Measurements from ENCODE around the gene NEK7.
"Not testable (repeated sequence)": the region's sequence is repeated elsewhere in the genome, so short reads cannot be mapped to it uniquely, and the experiment has no call there.

The NEK7 gene

DNA sequence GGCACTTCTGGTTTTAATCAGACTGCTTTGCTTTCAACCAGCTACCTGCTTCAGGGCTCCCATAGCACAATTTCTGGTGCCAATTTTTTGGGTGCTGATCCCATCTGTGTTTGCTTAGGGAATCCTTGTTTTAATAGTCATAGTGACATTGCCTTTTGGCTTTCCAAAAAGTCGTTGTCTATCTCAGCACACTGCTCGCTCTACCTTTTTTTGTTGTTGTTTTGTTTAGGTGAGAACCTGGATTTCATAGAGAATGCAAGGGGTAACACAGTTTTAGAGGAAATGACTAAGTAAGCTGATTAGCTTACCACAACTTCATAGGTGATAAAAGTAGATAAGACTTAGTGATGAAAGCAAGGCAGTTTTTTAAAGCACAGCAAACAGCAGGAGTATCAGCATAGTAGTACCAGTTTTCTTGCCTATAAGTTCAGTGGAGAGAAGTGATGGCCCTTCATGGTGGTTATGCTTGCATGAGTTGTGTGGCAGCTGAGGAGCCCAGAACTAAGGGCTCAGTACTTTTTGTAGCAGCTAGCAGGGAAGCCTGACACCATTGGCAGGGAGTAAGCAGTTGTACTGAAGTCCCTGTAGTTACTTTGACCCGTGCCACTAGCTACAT, 31.3 kb downstream of the NEK7 start:
- H3K27ac ChIP-seq (ENCODE audit: low read depth, low read length): no peak overlapping the region
- no peak overlapping the region for H3K4me3 ChIP-seq (ENCODE audit: low read length)
- no peaks in the 10 kb centered on the region for H3K4me1 ChIP-seq (ENCODE audit: insufficient read depth, low read length)
- no peaks in the 10 kb centered on the region for H3K27me3 ChIP-seq (ENCODE audit: insufficient read depth, low read length)
- no peak overlapping the region for H3K9ac ChIP-seq (ENCODE audit: low read depth, low read length)
- no peaks in the 10 kb centered on the region for H3K36me3 ChIP-seq (ENCODE audit: insufficient read depth, low read length)
- WGBS: 89% methylated on average over 3 of the region's 3 CpGs
- no peaks in the 10 kb centered on the region for H3K9me3 ChIP-seq (ENCODE audit: insufficient read depth, low read depth, low read length)

- no CpG with 5 or more reads among the region's 2 CpGs for WGBS
- H3K36me3 ChIP-seq (ENCODE audit: insufficient read depth, low read length): no peaks in the 10 kb centered on the region
Observed at GRCh38 chr1:198191117-198191516, 34.3 kb downstream of the NEK7 start.

GRCh38 chr1:198193871-198194270, 37.1 kb downstream of the NEK7 start:
- H3K9ac ChIP-seq (ENCODE audit: low read depth, low read length); H3K27me3 ChIP-seq (ENCODE audit: insufficient read depth, low read length); H3K4me1 ChIP-seq (ENCODE audit: insufficient read depth, low read length); H3K36me3 ChIP-seq (ENCODE audit: insufficient read depth, low read length); H3K27ac ChIP-seq (ENCODE audit: low read depth, low read length); H3K9me3 ChIP-seq (ENCODE audit: insufficient read depth, low read depth, low read length); H3K4me3 ChIP-seq (ENCODE audit: low read length): not testable (repeated sequence)
- WGBS: no CpG with 5 or more reads among the region's 1 CpG

More at GRCh38 chr1:198191117-198191516, 34.3 kb downstream of the NEK7 start:
- H3K4me1 ChIP-seq (ENCODE audit: insufficient read depth, low read length): no peaks in the 10 kb centered on the region
- no peak overlapping the region for H3K9ac ChIP-seq (ENCODE audit: low read depth, low read length)
- H3K4me3 ChIP-seq (ENCODE audit: low read length): no peak overlapping the region
- no peaks in the 10 kb centered on the region for H3K9me3 ChIP-seq (ENCODE audit: insufficient read depth, low read depth, low read length)
- no peak overlapping the region for H3K27ac ChIP-seq (ENCODE audit: low read depth, low read length)
- H3K27me3 ChIP-seq (ENCODE audit: insufficient read depth, low read length): no peaks in the 10 kb centered on the region

- no peaks in the 10 kb centered on the region for H3K36me3 ChIP-seq (ENCODE audit: insufficient read depth, low read length)
- H3K9ac ChIP-seq (ENCODE audit: low read depth, low read length): no peak overlapping the region
- WGBS: 92% methylated on average over 3 of the region's 3 CpGs
- H3K4me1 ChIP-seq (ENCODE audit: insufficient read depth, low read length): no peaks in the 10 kb centered on the region
- H3K4me3 ChIP-seq (ENCODE audit: low read length): no peak overlapping the region
- no peaks in the 10 kb centered on the region for H3K27me3 ChIP-seq (ENCODE audit: insufficient read depth, low read length)
- no peaks in the 10 kb centered on the region for H3K9me3 ChIP-seq (ENCODE audit: insufficient read depth, low read depth, low read length)
- no peak overlapping the region for H3K27ac ChIP-seq (ENCODE audit: low read depth, low read length)
Observed at GRCh38 chr1:198196630-198197029, 39.8 kb downstream of the NEK7 start.

GRCh38 chr1:198197285-198197684, 40.5 kb downstream of the NEK7 start:
- Histone ChIP-seq H3K36me3 (ENCODE audit: insufficient read depth, low read length) (no peaks in the 10 kb centered on the region), H3K4me1 (ENCODE audit: insufficient read depth, low read length) (no peaks in the 10 kb centered on the region), H3K9me3 (ENCODE audit: insufficient read depth, low read depth, low read length) (no peaks in the 10 kb centered on the region), H3K27ac (ENCODE audit: low read depth, low read length) (no peak overlapping the region), H3K9ac (ENCODE audit: low read depth, low read length) (no peak overlapping the region), H3K4me3 (ENCODE audit: low read length) (no peak overlapping the region), H3K27me3 (ENCODE audit: insufficient read depth, low read length) (no peaks in the 10 kb centered on the region)
- 100% methylated on average over 1 of the region's 1 CpG for WGBS

DNA sequence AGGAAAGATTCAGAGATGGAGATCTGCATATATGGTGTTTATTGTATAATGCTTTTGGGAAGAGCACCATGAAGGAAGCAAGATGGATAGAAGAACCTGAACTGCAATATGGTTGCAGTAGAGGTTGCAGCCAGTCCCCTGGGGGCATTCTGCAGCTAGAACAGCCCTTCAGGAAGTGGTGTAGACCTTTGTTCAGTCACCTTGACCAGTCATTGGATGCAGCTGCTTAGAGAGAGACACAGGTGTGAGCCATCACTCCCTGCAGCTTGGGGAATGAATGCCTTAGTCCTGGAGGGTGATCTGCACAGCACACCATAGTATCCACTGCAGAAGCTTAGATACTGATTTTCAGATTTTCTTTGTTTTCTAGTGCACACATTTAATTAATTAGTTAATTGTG, 42.3 kb downstream of the NEK7 start:
- Histone ChIP-seq H3K9me3 (ENCODE audit: insufficient read depth, low read depth, low read length) (no peaks in the 10 kb centered on the region), H3K4me1 (ENCODE audit: insufficient read depth, low read length) (no peaks in the 10 kb centered on the region), H3K4me3 (ENCODE audit: low read length) (no peak overlapping the region), H3K9ac (ENCODE audit: low read depth, low read length) (no peak overlapping the region), H3K36me3 (ENCODE audit: insufficient read depth, low read length) (no peaks in the 10 kb centered on the region), H3K27ac (ENCODE audit: low read depth, low read length) (no peak overlapping the region), H3K27me3 (ENCODE audit: insufficient read depth, low read length) (no peaks in the 10 kb centered on the region)

DNA sequence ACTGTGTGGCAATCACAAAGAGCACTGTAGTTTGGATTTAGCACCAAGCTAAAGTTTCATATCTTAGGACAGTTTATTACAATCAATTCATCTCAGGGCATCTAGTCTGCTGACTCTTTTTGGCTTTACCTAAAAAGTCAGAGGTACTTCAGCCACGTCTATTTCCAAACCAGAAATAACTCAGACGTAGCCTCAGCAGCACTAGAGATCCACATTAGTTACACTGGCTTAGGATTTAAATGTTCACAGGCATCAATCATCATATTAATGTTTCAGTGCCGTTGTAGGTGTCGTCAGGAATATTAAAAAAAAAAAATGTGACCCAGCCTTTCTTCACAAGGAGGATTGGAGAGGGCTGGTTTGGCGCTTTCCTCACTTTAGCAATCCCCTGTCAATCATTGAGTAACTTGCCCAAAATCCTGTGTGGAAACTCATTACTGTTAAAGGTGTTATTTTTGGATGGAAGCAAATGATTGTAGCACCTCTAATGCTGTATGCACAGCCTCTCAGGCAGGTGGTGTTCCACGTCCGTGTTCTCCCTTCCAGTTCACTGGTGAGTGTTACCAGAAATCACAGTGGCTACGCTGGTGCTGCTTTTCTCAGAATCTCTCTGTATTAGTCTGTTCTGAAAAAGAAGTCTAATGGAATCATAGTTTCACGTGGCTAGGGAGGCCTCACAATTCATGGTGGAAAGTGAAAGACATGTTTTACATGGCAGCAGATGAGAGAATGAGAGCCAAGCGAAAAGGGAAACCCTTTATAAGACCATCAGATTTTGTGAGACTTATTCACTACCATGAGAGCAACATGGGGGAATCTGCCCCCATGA, 45.4 kb downstream of the NEK7 start:
- Histone ChIP-seq H3K27ac (ENCODE audit: low read depth, low read length) (no peak overlapping the region), H3K36me3 (ENCODE audit: insufficient read depth, low read length) (no peaks in the 10 kb centered on the region), H3K4me1 (ENCODE audit: insufficient read depth, low read length) (no peaks in the 10 kb centered on the region), H3K4me3 (ENCODE audit: low read length) (no peak overlapping the region), H3K9ac (ENCODE audit: low read depth, low read length) (no peak overlapping the region), H3K27me3 (ENCODE audit: insufficient read depth, low read length) (no peaks in the 10 kb centered on the region), H3K9me3 (ENCODE audit: insufficient read depth, low read depth, low read length) (no peaks in the 10 kb centered on the region)
- 95% methylated on average over 10 of the region's 10 CpGs for WGBS

DNA sequence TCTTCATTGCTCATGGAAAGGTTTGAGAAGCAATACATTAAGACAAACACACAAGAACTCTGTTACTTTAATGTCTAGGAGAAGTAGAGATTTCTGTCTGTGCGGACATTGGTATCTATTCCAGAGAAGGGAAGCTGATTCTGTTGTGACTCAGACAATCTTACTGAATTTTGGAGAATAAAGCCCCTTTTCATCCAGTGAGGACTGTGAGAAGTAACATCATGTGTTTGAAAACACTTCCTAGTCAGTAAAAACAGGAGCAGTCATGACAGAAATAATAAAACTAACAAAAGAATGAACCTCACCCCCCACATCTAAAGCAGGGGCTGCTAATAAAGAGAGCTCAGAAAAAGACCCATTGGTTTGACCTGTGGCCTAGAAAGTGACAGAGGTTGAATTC, 46.6 kb downstream of the NEK7 start:
- Histone ChIP-seq H3K27ac (ENCODE audit: low read depth, low read length) (no peak overlapping the region), H3K9me3 (ENCODE audit: insufficient read depth, low read depth, low read length) (no peaks in the 10 kb centered on the region), H3K4me1 (ENCODE audit: insufficient read depth, low read length) (no peaks in the 10 kb centered on the region), H3K4me3 (ENCODE audit: low read length) (no peak overlapping the region), H3K9ac (ENCODE audit: low read depth, low read length) (no peak overlapping the region), H3K36me3 (ENCODE audit: insufficient read depth, low read length) (no peaks in the 10 kb centered on the region), H3K27me3 (ENCODE audit: insufficient read depth, low read length) (no peaks in the 10 kb centered on the region)
- WGBS: 100% methylated on average over 1 of the region's 1 CpG

- Histone ChIP-seq H3K4me1 (ENCODE audit: insufficient read depth, low read length) (no peaks in the 10 kb centered on the region), H3K27me3 (ENCODE audit: insufficient read depth, low read length) (no peaks in the 10 kb centered on the region), H3K9ac (ENCODE audit: low read depth, low read length) (no peak overlapping the region), H3K27ac (ENCODE audit: low read depth, low read length) (no peak overlapping the region), H3K36me3 (ENCODE audit: insufficient read depth, low read length) (no peaks in the 10 kb centered on the region), H3K9me3 (ENCODE audit: insufficient read depth, low read depth, low read length) (no peaks in the 10 kb centered on the region), H3K4me3 (ENCODE audit: low read length) (no peak overlapping the region)
- WGBS: 93% methylated on average over 5 of the region's 5 CpGs
Observed at GRCh38 chr1:198205016-198205684, 48.4 kb downstream of the NEK7 start.

DNA sequence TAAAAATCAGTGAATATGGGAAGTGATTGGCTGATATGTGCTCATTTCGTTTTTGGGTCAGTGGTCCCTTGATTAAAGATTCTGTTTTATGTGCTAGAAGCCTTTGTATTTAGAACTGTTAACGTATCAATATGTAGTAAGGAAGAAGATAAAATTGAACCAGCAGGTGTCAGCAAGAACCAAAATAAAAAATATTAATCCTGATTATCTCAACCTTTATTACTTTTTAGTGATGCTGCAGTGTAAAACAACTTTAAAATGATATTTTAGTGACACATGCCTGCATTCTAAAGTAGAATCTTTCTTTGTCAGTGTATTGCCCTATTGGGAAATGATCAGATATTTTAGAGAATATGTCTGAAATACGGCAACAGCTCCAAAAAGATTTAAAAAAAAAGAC, 49.5 kb downstream of the NEK7 start:
- WGBS: 84% methylated on average over 3 of the region's 3 CpGs
- no peak overlapping the region for H3K27ac ChIP-seq (ENCODE audit: low read depth, low read length)

DNA sequence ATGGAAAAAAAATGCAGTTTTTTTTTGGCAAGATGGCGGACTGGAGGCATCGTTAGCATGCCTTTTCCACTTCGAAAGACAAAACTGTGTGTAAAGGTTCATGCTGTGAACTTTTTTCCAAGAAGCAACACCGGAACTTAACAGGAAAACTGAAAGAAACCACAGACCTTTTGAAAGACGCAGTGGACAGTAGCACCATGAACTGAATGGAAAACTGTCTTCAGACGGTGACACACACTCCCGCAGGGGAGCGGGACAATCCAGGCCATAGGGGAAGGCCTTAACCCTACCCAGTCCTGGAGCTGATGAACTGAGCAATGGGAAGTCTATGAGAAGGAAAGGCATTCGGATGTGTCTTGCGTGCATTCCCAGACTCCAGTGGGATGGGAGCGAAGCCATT, 54.9 kb downstream of the NEK7 start:
- Histone ChIP-seq H3K4me1 (ENCODE audit: insufficient read depth, low read length) (no peaks in the 10 kb centered on the region), H3K9me3 (ENCODE audit: insufficient read depth, low read depth, low read length) (peaks cover 22% of the 10 kb centered on the region)
- WGBS: 96% methylated on average over 11 of the region's 11 CpGs

More for the DNA sequence above, 49.5 kb downstream of the NEK7 start:
- H3K36me3 ChIP-seq (ENCODE audit: insufficient read depth, low read length): no peaks in the 10 kb centered on the region
- no peaks in the 10 kb centered on the region for H3K9me3 ChIP-seq (ENCODE audit: insufficient read depth, low read depth, low read length)
- H3K9ac ChIP-seq (ENCODE audit: low read depth, low read length): no peak overlapping the region
- H3K27me3 ChIP-seq (ENCODE audit: insufficient read depth, low read length): no peaks in the 10 kb centered on the region
- H3K4me3 ChIP-seq (ENCODE audit: low read length): no peak overlapping the region
- H3K4me1 ChIP-seq (ENCODE audit: insufficient read depth, low read length): no peaks in the 10 kb centered on the region

More for the DNA sequence above, 54.9 kb downstream of the NEK7 start:
- Histone ChIP-seq H3K4me3 (ENCODE audit: low read length) (no peak overlapping the region), H3K27ac (ENCODE audit: low read depth, low read length) (no peak overlapping the region), H3K36me3 (ENCODE audit: insufficient read depth, low read length) (no peaks in the 10 kb centered on the region), H3K27me3 (ENCODE audit: insufficient read depth, low read length) (no peaks in the 10 kb centered on the region), H3K9ac (ENCODE audit: low read depth, low read length) (no peak overlapping the region)

Data from HUES64 (cell line).